ENCODE measurements around the gene LEPROT.

GRCh38 chr1:65388908-65389695, 31.4 kb upstream of the LEPROT start:
- TF ChIP-seq FOXK2 (IDR thresholded peaks at IDR 0.05), result no peak
- TF ChIP-seq SP1 (IDR thresholded peaks at IDR 0.05), result no peak
- no peak for TF ChIP-seq BHLHE40 (IDR thresholded peaks at IDR 0.05; ENCODE audit: borderline replicate concordance)
- no peak for TF ChIP-seq SUZ12 (IDR thresholded peaks at IDR 0.05)
- no peak for TF ChIP-seq FOXM1 (IDR thresholded peaks at IDR 0.05; ENCODE audit: borderline replicate concordance)
- no peak for TF ChIP-seq ARNT (IDR thresholded peaks at IDR 0.05)
- no peak for TF ChIP-seq PKNOX1 (IDR thresholded peaks at IDR 0.05)
- TF ChIP-seq ELF4 (IDR thresholded peaks at IDR 0.05), result no peak
- no peak for TF ChIP-seq NFRKB (IDR thresholded peaks at IDR 0.05)
- TF ChIP-seq ZNF384 (IDR thresholded peaks at IDR 0.05), result no peak
- no peak for TF ChIP-seq TARDBP (IDR thresholded peaks at IDR 0.05)

Data from HEK293T (cell line).